Measurements from ENCODE around the gene TNMD. TPM values are rescaled to one million over a fixed set of nuclear protein-coding genes. Genes with fewer than 3 reads are reported as not detected.

The TNMD gene
- total RNA-seq, 2 experiments from 2014 or later, result not detected

- POLR2A ChIA-PET, result no interaction called here
- Mint-ChIP-seq H3K4me3 (no peak overlapping the region), H3K27ac (no peak overlapping the region), H3K27me3 (peaks cover 7% of the 10 kb centered on the region), H3K36me3 (ENCODE audit: low read depth) (no peaks in the 10 kb centered on the region), H3K4me1 (no peaks in the 10 kb centered on the region), H3K9me3 (no peaks in the 10 kb centered on the region)
- CTCF ChIA-PET, result interaction anchor here (0.7 kb wide), 1 partner anchor 23 kb away, joined by 3 read pairs; no protein-coding TSS in a partner anchor
- no peak for DNase-seq
Observed at GRCh38 chrX:100648458-100649417, 64.0 kb downstream of the TNMD start.

Other genes with a start within 250 kb of the TNMD start
- not detected for gene PCDH19, start 174.7 kb upstream of the TNMD start, total RNA-seq
- gene TSPAN6, start 51.9 kb downstream of the TNMD start, total RNA-seq, result not detected
- gene SRPX2, start 59.3 kb downstream of the TNMD start, total RNA-seq, result not detected
- not detected for gene SYTL4, start 147.2 kb downstream of the TNMD start, total RNA-seq
- 10 to 100 TPM; 33.3 to 36.3 TPM for gene CSTF2, start 235.5 kb downstream of the TNMD start, total RNA-seq

Measured in activated CD4-positive, alpha-beta memory T cell treated with anti-CD3 and anti-CD28 coated beads, Interleukin-2, amount 10 ng/mL, durations not matched to agents 7 days and 5 days (primary cell).